ENCODE results near the gene DPP6.

Gene DPP6

GRCh38 chr7:154852205-154852604 lies 800.0 kb downstream of the DPP6 start:
- DNase-seq = no peak

GRCh38 chr7:154853063-154853726 lies 801.0 kb downstream of the DPP6 start:
- DNase-seq = no peak

- DNase-seq = no peak
Measured at GRCh38 chr7:154853727-154854095, 801.5 kb downstream of the DPP6 start.

- no peak for DNase-seq
Measured at GRCh38 chr7:154854836-154855235, 802.6 kb downstream of the DPP6 start.

DNA sequence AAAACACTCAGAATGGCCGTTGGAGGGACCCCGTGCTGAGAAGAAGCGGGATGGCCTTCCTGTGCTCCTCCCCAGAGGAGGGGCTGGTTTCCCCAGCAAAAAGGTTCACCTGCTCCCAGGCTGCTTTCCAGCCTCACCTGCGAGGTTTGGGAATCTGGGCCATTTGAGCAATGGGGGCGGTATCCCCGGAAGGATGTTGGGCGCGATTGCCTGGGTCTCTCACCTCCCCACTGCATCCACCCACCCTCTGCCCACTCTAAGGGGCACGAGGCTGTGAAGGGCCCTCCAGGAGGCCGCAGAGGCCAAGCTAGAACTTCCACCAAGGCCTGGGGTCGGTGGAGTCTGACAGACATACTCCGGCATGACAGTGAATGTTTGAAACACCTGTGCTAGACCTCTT lies 803.2 kb downstream of the DPP6 start:
- DNase-seq = no peak

- DNase-seq = no peak
Measured at GRCh38 chr7:154856733-154857132, 804.5 kb downstream of the DPP6 start.

DNA sequence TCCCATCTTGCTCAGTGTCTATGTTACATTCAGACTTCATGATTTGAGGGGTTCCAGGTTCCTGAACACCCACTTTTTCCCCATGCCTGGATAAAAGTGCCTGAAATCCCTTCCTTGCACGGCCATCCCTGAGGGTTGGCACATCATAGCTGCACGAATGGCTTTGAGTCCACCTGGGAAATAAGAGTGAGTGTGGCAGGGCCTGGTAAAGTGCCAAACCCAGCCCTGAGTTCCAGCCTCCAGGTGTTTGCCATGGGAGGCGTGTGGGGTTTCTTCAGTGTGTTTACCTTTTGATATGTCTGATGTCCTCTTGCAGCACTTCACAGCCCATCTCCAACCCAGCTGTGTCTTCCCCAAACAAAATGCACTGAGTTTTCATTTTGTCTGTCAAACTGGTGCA lies 805.0 kb downstream of the DPP6 start:
- DNase-seq = no peak

DNA sequence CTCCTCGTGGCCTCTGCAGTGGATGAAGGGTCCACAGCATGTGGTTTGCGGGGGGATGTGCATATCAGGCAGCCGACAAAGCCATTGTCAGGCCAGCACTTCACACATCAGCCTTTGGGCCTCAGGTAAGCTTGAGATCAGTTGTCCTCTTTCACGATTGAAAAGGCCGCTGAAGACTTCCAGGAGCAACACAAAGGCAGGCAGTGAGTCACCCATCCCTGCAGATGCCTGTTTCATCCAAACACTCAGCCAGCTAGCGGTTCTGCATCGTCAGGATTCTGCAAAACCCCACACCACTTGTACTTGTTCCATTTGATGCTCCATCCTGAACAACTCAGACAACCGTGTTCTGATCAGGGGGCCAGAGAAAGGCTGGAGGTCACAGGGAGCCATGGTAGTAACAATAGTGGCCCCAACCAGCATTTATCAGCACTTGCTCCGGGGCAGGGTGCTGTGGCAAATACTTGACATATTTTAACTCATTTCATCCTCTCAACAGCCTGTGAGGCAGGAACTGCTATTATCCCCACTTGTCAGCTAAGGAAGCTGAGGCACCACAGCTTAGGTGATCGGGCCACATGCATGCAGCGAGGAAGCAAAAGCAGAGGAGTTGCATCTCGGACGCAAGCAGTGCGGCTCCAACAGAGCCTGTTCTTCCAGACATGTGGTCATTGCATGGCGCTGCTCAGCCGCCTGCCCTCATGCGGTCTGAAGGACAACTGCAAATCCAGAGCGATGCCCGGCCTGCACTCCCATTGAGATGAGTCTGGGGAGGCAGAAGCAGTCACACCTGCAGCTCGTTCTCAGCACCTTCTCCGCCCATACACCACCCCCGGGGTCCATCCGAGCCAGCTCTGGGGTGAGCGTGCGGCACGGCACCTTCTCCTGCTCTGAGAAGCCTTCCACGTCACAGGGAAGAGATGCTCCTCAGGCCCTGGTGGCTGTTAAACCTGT lies 805.8 kb downstream of the DPP6 start:
- no peak for DNase-seq

- DNase-seq = no peak
Measured at GRCh38 chr7:154858836-154859537, 806.8 kb downstream of the DPP6 start.

DNA sequence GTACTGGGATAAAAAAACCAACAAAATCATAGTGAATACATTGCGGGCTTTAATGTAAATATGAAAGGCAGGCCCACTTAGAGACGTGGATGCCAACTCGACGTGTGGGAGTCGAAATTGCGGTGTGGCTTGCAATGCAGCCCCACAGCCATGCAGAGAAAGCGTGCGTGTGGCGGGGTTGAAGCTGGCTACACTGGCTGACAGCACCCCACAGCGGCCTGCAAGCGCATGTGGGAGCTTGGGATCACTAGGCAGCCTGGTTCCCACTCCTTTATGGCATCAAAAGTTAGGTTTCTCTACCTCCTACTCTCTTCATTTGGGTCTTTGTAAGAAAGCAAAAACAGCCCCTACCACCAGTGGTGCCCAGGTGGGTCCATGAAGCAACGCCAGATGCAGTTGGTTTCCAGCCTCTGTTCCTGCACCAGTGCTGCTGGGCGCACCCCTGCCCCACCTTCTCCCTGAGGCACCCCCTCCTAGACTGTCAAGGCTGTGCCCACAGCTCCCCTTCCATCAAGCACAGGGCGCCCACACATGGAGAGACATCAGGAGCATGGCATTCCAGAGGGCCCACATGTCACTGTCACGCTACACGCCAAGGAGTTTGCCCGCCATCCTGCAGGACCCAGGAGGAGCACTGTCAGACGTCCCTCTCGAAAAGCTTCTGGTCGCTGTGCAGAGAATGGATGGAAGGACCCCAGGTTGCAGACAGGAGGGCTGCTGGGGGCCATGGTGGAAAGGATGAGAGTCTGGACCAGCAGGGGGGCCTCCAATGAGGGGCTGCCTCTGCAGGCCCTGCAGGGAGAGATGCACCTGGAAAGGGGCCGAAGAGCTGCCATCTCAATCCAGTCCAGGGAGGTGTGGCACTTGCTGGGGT lies 807.8 kb downstream of the DPP6 start:
- DNase-seq = no peak

DNA sequence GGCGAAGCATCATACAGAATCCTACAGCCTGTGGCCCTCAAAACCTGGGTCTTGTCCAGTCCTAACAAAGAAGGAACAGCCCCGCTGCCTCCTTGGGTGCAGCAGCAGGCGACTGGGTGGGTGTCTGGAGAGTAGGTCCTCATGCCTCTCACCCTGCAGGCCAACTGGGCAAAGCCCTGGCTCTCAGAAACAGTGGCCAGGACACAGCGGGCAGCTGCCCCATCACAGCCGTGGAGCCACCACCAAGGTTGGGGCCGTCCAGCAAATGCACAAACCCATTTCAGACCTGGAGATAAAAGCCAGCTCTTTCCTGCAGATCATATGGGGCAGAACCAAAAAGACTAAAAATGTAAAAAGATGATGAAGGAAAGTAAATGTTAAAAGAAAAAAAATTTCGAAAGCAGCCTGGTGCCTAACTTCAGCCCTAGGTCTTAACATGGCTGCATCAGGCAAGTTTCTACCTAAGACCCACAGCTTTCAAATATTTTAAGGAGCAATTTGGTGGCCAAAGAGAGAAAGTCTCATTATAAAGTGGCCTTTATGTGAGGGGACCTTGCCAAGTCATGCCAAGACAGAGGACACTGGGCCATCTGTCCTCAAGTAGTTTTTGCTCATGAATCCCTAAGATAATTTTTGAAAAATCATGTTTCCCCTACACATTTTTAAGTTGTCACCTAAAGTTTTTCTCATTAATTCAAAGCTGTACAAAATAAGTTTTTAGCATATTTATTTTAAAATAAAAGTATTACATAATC lies 808.6 kb downstream of the DPP6 start:
- no peak for DNase-seq

GRCh38 chr7:154861589-154861988 lies 809.4 kb downstream of the DPP6 start:
- no peak for DNase-seq

GRCh38 chr7:154862153-154862791 lies 810.1 kb downstream of the DPP6 start:
- DNase-seq = no peak

DNA sequence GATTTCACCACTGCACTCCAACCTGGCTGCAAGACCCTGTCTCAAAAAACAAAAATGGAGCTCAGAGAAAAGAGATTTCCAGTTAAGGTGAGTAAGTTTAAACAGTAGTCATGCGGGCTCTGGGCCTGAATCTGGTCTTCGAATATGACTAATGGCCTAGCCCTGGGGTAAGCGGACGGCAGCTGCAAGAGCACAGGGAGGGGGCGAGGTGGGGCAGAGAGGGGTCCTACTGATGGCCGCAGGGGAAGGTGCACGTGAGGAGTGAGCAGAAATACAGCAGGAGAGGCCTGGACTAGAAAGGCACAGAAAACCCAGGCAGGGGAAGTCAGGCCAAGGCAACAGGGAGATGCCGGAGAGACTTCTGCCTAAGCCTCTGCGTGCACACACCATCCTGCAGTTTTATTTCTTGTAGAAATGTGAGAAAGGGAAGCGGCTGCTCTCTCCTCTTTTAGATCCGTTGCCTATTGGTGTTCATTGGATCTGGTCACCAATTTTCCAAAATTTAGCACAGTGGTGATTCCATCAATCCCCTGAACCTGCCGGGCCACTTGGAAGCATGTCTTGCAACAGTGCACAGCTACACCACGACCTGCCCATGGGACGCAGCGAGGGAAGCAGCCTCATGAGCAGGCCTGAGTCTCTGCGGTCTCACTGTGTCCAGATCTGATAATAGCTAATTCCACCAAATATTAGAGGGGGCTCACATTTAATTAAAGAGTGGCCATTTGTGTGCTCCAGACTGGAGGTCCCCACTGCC lies 811.7 kb downstream of the DPP6 start:
- no peak for DNase-seq

GRCh38 chr7:154864523-154864891 lies 812.3 kb downstream of the DPP6 start:
- DNase-seq = no peak

DNA sequence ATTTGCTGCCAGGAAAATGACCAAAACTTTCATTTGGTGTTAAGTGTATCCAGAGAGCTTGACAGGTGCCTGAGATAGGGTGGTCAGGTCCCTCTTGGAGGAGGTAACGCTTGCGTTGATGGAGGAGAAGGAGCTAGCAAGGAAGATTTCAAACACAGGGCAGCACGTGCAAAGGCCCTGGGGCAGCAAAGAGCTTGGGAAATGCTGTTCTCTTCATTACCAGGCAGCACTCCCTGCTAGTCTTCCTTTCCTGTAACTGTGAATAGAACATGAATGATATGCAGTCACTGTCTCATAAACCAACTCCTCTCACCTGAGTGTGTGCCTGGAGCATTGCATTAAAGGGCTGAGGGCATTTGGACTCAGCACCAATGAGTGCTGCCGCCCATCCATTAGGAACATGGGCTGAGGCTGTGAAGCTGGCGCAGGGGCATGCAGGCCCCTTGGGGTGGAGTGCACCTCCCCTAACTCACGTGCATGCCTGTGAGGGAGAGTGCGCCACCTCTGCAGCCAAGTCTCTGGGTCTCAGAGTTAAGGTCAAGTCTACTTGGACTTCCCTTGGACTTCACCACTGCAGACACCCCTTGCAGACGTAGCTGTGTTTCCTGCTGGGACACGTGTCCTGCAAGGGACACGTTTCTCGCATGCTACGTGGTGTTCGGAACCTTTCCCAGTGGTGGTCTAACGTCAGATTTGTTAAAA lies 813.9 kb downstream of the DPP6 start:
- no peak for DNase-seq

DNA sequence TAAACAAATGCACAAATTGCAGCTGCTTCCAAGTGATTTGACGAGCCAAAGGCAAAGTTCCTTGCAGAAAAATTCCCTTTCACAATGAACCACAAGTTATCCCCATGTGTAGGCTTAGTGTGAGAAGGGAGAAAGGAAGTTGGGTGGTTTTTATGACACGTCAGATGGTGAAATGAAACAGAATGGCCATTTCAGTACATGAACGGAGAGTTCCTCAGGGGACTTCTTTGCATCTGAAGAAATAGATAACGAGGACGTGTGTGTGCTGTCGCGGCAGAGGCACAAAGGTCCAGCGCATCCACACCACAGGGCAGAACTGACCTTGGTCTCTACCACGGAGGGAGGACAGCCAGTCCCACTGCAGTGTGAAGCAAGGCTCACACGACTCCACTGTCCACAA lies 814.9 kb downstream of the DPP6 start:
- no peak for DNase-seq

DNA sequence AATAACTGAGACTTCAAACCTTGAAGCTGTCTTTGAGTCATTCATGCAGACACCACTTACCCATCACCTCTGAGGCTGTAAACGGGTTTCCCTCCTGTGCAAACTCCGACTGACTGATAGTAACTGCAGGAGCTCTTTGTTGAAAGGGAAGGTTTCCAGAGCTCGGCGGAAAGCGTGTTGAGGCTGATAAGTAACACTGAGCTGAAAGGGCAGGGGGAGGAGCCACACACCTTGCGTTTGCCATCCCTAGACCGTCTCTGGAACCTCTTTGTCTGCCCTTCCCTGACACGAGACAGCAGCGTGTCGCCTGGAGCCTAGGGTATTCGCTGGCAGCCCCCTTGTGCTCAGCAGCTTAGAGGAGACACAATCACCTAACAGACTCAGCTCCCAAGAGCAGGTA lies 816.7 kb downstream of the DPP6 start:
- DNase-seq = no peak

DNA sequence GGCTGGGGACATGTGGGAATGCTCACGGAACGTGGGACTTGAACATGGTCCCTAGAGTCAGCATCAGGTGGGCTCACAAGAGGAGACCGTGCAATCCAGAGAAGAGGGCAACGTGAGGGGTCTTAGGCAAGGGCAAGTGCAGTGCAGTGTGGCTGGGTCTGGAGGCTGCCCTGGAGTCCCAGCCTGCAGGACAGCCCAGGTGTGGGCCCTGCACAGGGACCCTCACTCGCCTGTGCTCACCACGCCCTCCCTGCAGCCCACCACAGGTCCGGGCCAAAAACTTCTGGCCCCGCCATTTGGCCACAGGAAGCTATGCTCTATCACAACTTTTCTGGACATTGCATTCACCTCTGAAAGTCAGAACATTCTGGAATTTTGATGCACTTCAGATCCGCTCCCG lies 817.2 kb downstream of the DPP6 start:
- DNase-seq = no peak

GRCh38 chr7:154871507-154871906 lies 819.3 kb downstream of the DPP6 start:
- no peak for DNase-seq
